GM19240 (cell line): ENCODE results near the gene NR3C1.

Source experiments
- DNase-seq: peaks from one replicate; pipeline ENCODE4 v3.0.0; 2011; ENCODE audit warnings: low spot score; ENCODE audit not compliant: insufficient read length

The NR3C1 gene

DNA sequence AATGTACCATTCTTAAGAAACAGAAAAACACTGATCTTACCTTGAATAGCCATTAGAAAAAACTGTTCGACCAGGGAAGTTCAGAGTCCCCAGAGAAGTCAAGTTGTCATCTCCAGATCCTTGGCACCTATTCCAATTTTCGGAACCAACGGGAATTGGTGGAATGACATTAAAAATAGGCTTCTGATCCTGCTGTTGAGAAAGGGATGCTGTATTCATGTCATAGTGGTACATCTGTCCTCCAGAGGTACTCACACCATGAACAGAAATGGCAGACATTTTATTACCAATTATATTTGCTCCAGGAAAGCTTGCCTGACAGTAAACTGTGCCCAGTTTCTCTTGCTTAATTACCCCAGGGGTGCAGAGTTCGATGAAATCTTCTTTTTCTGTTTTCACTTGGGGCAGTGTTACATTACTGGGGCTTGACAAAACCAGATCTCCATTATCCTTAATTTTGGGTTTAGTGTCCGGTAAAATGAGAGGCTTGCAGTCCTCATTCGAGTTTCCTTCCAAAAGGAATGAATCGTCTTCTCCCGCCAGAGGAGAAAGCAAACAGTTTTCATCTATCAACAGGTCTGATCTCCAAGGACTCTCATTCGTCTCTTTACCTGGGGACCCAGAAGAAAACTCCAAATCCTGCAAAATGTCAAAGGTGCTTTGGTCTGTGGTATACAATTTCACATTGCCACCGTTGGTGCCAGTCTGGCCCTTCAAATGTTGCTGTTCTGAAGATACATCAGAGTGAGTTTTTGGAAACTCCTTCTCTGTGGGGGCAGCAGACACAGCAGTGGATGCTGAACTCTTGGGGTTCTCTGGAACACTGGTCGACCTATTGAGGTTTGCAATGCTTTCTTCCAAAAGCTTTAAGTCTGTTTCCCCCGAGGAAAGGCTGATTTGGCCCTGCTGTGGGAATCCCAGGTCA, 3.6 kb downstream of the NR3C1 start:
- no peak for DNase-seq

DNA sequence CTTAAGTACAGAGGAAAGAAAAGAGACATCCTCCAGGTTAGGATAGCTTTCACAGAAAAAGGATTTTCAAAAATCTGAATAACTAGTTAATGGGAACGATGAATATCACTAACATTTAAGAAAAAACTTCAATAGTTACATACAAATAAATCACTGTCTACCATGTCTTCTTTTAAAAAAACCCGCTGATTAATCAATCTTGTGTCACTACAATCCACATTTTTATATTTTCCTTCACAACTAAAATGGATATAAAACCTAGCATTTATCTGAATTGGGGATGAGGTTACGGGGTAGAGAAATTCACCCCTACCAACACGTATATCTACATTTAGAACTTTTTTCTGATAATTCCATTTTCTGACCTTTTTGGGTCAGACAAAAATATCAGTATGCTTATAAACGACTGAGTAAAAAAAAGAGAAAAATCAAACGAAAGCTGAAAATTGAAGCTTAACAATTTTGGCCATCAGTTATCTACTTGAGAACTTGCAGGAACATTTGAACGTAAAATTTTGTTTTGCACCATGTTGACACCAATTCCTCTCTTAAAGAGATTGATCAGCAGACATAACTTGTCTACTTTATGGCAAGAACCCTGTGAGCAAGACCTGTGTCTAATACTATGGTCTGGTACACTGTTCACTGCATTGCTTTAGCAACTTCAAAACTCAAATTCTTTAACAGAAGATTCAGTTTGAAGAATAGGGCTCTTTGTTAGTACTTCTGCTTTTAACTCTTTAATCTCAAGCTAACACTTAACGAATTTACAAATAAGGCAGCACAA, 4.8 kb downstream of the NR3C1 start:
- DNase-seq: no peak

DNA sequence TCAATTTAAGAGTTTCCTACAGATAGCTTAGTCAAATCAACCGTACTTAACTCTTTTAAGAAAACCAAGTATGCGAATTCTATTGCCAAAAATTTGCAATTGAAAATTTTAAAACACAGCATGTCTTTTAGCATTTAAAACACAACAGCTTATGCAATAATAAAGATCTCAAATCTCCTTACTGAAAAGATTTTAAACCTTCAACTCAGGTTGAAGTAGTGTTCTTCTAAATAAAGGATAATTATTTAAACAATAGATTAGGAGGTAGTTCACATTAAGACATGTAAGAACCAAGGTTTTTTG, 5.5 kb downstream of the NR3C1 start:
- no peak for DNase-seq

DNA sequence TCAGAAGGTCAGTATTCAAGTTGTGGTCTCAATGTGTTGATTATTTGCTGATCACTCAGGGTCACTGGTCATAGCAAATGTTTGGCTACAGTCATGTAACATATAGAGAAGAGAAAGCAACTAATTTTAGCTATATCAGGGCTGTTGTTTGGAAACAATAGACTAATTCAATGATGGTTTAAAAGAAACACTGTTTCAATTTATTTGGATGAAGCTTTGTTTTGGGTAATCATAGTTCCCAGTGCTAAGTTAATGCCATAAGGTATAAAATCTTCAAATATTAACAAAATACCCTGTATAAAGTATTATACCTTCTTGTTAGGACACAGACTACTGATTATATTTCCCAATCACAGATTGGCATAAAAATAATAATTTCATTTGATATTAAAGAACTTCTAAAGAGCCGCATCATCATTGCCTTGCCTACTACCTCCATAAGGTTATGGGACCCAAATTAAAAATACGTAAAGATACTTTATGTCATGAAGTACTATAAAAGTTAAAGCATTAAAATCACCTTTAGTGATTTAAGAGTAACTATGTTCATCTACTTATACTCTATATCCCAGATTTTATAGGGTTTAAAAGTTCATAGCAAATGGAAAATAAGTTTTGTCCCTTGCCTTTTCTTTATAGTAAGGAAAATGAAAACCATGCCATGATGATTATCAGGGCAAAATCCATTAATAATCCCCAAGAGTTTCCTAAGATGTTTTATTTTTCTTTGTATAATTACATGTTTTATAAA, 6.0 kb downstream of the NR3C1 start:
- DNase-seq: no peak

DNA sequence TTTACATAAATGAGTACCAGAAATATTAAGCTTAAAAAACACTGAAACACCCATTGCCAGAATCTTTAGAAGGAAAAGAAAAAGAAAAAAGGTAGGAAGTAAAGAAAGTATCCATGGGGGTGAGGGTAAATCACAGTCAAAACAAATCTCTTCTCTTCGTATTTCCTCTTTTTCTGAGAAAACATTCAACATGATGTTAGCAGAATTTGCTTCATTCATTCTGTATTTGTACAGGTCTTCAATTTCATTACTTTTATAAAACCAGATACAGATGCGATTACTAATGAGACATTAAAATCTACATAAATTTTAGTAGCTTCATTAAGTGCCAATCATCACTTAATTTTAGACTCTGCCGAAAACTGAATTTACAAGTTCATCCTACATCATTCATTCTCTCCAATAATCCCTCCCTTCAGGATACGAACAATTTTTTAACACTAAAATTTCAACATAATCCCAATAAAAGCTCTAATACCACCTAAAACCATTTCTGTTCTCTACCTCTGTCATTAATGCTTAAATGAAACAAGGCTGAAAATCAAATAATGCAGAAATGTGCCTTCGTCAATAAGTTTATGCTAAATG, 7.0 kb downstream of the NR3C1 start:
- no peak for DNase-seq

DNA sequence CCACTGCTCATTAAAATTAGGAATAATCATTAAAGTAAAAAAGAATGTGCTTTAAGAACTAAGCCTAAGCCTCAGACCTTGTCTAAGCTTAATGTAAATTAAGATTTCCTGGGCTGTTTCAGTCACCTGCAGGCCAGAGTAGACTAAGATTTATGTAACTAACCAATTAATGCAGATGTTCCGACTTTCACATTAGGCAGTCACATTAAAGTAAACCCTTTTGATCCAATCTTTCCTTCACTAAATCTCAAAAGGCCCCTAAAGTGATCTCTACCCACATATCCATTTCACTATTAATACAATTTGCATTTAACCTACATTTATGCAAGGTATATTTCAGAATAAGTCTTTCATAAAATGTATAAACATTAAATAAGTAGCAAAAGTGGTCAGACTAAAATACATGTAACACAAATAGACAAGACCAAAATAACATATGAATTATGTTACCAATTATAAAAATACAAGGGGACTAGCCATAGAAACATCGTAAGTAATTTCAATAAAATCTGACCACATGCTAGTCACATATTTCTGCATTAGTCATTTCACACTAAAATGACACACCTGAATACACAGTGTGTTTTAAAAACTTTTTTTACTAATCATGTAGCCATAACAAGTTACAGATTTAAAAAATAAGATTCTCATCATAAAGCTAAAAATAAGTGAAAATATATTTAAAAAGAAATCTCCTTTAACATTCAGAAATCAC, 7.7 kb downstream of the NR3C1 start:
- DNase-seq: no peak

DNA sequence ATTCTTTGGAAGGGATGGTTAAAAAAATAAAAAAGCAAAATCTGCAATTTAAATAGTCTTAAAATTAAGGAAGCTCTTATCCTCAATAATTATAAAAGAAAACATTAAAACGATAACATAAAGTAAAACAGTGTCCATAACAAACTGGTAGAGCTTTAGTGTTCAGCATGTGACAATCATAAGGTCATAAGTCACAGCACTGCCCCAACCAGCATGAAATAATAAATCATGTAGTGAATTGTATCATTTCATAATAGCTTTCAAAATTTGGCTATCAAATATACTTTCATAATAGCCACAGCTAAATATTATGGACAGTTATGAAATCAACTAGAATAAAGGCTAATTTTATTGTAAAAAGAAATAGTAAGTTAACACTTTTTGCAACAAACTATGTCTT, 10.0 kb downstream of the NR3C1 start:
- DNase-seq: no peak

DNA sequence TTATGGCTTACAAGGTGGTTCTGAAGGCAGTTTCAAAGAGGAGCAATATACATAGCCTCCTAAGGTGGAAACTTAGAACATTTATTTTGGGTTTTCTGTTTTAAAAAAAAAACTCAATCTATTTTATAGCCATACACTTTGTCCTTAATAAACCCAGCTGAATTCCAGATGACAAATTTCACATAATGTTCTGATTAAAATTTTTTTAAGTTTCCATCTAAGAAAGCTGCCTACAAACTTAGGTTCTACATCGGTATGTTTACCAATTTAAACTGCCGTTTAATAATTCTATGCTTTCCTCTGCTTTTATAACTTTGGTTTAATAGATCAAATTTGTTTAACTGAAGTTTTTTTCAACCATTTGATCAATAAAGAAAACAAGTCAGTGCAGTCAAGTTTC, 12.5 kb downstream of the NR3C1 start:
- no peak for DNase-seq

DNA sequence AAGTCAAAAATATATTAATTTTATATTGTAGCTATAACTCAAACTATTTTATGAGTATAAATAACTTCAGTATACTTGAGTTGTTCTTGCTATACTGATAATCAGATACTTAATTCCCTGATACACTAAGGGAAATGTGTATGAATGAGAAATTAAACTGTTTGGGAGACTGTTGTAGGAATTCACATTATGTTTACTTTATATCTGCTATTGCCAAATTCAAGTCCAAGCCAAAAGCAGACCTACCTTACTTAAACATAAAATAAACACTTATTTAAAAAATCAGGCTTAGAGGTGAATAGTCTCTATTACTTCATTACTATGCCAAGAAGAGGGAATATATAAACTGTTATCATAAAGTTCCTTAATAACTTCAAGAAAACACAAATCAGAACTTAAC, 13.2 kb downstream of the NR3C1 start:
- no peak for DNase-seq

DNA sequence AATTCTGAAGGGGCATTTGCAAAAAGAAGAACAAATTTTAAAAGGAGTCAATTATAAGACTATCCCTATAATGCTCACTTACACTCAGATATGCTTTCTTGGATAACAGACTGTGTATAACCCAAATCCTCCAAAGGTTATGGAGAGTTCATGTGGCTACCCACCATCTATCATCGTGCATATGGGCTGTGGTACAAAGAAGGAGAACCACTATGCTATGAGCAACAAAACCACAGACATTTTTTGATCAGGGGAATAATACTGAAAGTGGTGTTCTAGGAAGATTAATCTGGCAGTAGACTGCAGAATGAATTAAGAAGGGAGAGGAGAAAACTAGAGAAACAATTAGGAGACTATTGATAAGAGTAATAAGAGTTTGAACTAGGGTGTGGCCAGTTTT, 16.8 kb downstream of the NR3C1 start:
- DNase-seq: no peak

DNA sequence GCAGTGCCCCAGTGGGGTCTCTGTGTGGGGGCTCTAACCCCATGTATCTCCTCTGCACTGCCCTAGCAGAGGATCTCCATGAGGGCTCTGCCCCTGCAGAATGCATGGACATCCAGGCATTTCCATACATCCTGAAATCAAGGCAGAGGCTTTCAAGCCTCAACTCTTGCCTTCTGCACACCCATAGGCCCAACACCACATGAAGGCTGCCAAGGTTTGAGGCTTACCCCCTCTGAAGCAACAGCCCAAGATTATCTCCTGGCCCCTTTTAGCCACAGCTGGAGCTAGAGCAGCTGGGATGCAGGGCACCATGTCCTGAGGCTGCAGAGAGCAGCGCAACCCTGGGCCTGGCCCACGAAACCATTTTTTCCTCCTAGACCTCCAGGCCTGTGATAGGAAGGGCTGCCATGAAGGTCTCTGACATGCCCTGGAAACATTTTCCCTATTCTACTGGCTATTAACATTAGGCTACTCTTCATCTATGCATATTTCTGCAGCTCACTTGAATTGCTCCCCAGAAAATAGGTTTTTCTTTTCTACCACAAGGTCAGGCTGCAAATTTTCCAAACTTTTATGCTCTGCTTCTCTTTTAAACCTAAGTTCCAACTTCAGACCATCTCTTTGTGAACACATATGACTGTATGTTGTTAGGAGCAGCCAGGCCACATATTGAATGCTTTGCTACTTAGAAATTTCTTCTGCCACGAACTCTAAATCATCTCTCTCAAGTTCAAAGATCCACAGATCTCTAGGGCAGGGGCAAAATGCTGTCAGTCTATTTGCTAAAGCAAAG, 18.4 kb downstream of the NR3C1 start:
- DNase-seq: no peak

DNA sequence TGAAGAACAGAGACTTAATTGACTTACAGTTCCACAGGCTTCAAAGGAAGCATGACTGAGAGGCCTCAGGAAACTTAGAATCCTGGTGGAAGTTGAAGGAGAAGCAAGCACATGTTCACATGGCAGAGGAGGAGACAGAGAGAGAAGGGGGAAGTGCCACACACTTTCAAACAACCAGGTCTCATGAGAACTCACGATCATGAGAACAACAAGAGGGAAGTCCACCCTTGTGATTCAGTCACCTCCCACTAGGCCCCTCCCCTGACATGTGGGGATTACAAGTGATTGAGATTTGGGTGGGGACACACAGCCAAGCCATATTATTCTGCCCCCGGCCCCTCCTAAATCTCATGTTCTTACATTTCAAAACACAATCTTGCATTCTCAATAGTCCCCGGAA, 19.5 kb downstream of the NR3C1 start:
- DNase-seq: no peak

DNA sequence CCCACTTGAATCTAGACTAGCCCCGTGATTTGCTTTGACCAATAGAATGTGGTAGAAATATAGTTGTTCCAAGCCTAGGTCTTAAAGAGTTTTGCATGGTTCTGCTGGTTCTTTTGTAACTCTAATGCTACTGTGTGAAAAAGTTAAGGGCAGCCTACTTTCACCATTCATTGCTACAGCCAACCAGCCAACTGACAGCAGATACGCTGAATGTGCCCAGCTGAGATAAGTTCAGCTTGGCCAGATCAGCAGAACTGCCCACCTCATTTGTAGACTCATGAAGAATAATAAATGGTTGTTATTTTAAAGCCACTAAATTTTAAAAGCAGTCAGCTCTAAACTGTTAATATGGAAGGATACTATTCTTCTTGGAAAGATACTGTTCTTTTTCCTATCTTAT, 23.9 kb downstream of the NR3C1 start:
- DNase-seq: no peak

DNA sequence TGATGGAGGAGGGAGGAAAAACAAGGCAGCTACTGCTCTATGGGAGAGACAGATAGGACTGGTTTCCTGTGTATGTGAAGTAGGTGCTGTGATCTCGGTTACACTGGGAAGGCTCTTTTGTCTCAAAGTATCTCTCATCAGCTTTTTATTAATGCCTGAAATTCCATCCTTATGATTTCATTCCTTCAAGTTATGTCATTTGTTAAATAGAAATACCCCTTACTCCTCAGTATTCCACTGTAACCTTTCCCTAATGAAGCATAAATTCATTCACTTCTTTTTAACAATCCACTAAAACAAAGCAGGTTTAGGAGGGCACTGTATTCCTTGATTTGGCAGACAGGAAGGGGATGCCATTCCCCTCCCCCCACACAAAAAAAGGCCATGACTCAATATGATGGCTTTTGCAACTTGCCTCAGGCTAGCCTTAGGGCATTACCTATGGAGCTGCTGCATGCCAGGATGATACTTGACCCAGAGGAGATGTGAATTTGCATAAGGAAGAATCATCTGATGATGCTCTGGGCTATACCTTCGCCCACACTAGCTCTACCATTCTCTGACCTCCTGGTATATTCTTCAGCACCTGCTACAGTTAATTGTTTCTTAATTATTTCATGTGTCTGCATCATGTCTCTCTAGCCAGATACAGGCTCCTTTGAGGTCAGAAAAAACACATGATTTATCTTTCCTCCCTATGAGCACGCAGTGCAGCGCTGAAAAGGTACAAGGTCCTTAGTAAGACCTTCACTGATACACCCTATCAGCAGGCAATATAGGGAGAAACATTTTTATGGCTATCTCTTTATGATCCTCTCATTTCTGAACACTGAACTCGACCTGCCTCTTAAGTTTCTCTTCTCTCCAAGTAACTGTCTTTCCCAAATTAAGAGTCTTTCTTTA, 26.3 kb downstream of the NR3C1 start:
- DNase-seq: no peak

DNA sequence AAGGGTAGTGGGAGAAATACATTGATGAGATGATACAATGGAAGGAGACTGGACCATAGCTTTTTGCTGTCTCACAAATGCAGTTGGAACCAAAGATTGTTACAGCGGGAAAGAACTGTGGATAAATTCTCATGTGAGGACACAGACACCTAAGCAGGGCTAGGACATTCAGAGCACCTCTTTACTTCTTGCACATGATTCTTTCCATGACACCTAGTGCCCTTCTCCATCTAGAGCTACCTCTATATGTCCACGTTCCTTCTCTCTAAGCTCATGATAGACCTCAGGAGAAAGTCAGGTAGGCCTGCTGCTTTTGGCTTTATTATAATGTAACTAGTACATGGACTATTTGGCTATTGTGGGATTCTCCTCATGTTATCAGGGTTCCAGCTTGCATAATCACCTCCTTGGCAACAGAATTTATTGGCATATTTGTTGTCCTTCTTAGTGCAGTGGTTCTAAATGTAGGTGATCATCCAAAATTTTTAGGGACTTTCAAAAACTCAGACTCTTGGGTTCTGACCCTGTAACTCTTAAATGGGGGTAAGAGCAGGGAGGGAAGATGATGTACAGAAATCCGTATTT, 27.2 kb downstream of the NR3C1 start:
- no peak for DNase-seq

DNA sequence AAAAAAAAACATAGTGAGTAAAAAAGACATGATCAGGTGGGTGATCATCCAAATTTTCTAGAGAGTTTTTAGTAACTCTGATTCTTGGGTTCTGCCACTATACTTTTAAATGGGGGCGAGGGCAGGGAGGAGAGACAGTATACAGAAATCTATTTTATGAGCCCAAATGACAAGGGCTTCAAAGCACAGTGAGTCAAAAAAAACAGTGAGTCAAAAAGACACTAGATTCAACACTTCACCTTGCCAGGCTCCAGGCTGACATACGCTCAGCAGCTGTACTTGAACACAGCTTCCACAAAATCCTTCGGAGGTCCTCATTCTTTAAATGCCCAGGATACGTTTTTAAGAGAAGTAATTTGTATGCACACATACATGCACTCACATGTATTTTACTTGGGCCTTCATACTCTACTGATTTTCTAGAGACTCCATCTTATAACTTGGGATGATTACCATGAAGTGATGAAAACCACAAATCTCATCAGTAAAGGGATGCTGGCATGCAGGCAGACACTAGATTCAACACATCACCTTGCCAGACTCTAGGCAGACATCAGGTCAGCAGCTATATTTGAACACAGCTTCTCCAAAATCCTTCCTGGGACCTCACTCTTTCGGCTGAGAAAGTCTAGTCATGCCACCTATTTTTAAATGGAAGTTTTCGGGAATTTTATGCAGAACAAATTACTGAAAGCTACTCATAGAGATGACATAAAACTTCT, 28.8 kb downstream of the NR3C1 start:
- DNase-seq: no peak

DNA sequence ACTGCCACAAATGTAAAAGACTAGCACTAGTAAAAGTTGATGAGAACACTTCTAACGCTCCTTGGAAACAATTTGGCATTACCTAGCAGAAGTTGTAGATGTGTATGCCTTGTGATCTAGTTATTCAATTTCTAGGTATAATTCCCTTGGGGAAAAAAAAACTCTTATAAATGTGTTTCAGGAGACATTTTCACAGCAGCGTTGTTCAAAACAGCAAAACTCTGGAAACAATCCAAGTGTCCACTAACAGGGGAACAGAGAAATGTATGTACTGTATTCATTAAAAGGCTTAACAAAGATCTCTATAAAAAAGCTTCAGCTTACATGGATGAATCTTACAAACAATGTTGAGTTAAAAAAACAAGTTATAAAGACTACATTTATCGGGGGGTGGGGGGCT, 30.4 kb downstream of the NR3C1 start:
- DNase-seq: no peak

DNA sequence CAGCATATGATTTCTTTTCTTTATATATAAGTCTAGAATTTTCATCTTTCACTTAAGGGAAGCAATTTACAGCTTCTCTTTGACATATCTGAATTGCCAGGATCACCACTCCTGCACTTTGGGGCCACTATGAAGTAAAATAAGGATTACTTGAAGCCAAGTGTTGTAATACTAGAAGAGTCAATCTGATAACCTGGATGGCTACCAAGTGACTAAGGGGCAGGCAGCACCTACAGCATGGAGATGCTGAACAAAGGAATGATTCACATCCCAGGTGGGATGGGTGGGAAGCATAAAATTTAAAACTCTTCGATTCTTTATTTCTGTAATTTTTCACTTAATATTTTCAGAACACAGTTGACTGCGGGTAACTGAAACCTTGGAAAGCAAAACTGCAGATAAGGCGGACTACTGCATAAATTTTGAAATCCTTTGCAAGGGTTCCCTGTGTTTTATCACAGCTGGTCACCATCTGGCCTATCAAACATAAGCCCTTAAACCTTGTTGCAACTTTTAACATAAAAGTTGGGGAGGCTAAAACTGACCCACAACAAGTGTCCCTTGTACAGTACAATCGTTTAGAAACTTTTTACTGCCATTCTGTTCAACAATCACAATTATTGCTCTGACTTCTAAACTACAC, 31.2 kb downstream of the NR3C1 start:
- no peak for DNase-seq
